ENCODE results near the gene TACR1. TPM values are rescaled to one million over a fixed set of nuclear protein-coding genes. Genes with fewer than 3 reads are reported as not detected.

Gene TACR1
- total RNA-seq, 1 experiment from 2014 or later, result not detected

- no peak overlapping the region for H3K4me3 ChIP-seq (ENCODE audit: low read length)
- ATAC-seq, result no peak
- no peaks in the 10 kb centered on the region for H3K9me3 ChIP-seq (ENCODE audit: low read length)
- H3K27ac ChIP-seq (ENCODE audit: low read length), result no peak overlapping the region
- H3F3A ChIP-seq (ENCODE audit: low read length, unreplicated experiment), result no peaks in the 10 kb centered on the region
- DNase-seq, result no peak
- ChIA-PET POLR2A (ENCODE audit: unreplicated experiment) (no interaction called here), CTCF (no interaction called here)
- no peak overlapping the region for H2AFZ ChIP-seq (ENCODE audit: low read length)
- H3K4me2 ChIP-seq (ENCODE audit: low read length), result no peak overlapping the region
- no peak overlapping the region for H3K9ac ChIP-seq (ENCODE audit: low read length)
- H4K20me1 ChIP-seq (ENCODE audit: low read length), result no peaks in the 10 kb centered on the region
- H3K27me3 ChIP-seq (ENCODE audit: low read length), result no peaks in the 10 kb centered on the region
- H3K36me3 ChIP-seq (ENCODE audit: low read depth, low read length), result no peaks in the 10 kb centered on the region
- H3K9me2 ChIP-seq (replicated peaks; ENCODE audit: low read length), result no peaks in the 10 kb centered on the region
- H3K79me2 ChIP-seq (ENCODE audit: low read length), result no peaks in the 10 kb centered on the region
- peaks cover 21% of the 10 kb centered on the region for H3K4me1 ChIP-seq (ENCODE audit: insufficient read depth, low read length)
- intact Hi-C loops (cut with micrococcal nuclease), result no loop called here
- no TSS peak for BruUV-seq (replicated peaks)
- TF ChIP-seq CTCF (conservative IDR thresholded peaks at IDR 0.05; ENCODE audit: low read depth, low read length) (no peak), EZH2phosphoT487 (IDR thresholded peaks at IDR 0.05; ENCODE audit: borderline replicate concordance, low read length) (no peak), EZH2 (IDR thresholded peaks at IDR 0.05; ENCODE audit: low read length, unreplicated experiment) (no peak)
Observed at GRCh38 chr2:75045526-75046050, 153.7 kb downstream of the TACR1 start.

GRCh38 chr2:75044291-75044690 lies 155.0 kb downstream of the TACR1 start:
- no peak for TF ChIP-seq EZH2 (IDR thresholded peaks at IDR 0.05; ENCODE audit: low read length, unreplicated experiment)
- no peak for TF ChIP-seq CTCF (conservative IDR thresholded peaks at IDR 0.05; ENCODE audit: low read depth, low read length)
- TF ChIP-seq EZH2phosphoT487 (IDR thresholded peaks at IDR 0.05; ENCODE audit: borderline replicate concordance, low read length), result no peak
- Histone ChIP-seq H3K4me3 (ENCODE audit: low read length) (no peak overlapping the region), H3F3A (ENCODE audit: low read length, unreplicated experiment) (no peaks in the 10 kb centered on the region), H2AFZ (ENCODE audit: low read length) (no peak overlapping the region), H3K9me2 (replicated peaks; ENCODE audit: low read length) (no peaks in the 10 kb centered on the region), H3K9me3 (ENCODE audit: low read length) (no peaks in the 10 kb centered on the region), H3K4me1 (ENCODE audit: insufficient read depth, low read length) (peaks cover 21% of the 10 kb centered on the region), H3K9ac (ENCODE audit: low read length) (no peak overlapping the region), H3K4me2 (ENCODE audit: low read length) (no peak overlapping the region), H4K20me1 (ENCODE audit: low read length) (no peaks in the 10 kb centered on the region), H3K27me3 (ENCODE audit: low read length) (no peaks in the 10 kb centered on the region), H3K27ac (ENCODE audit: low read length) (no peak overlapping the region), H3K36me3 (ENCODE audit: low read depth, low read length) (no peaks in the 10 kb centered on the region), H3K79me2 (ENCODE audit: low read length) (no peaks in the 10 kb centered on the region)
- POLR2A ChIA-PET (ENCODE audit: unreplicated experiment), result no interaction called here
- DNase-seq, result no peak
- BruUV-seq (replicated peaks), result no TSS peak
- ATAC-seq, result no peak
- CTCF ChIA-PET, result no interaction called here
- intact Hi-C loops (cut with micrococcal nuclease), result no loop called here

- H3K9me3 ChIP-seq (ENCODE audit: low read length), result no peaks in the 10 kb centered on the region
- H3K36me3 ChIP-seq (ENCODE audit: low read depth, low read length), result no peaks in the 10 kb centered on the region
- no peaks in the 10 kb centered on the region for H3F3A ChIP-seq (ENCODE audit: low read length, unreplicated experiment)
- TF ChIP-seq EZH2phosphoT487 (IDR thresholded peaks at IDR 0.05; ENCODE audit: borderline replicate concordance, low read length) (no peak), EZH2 (IDR thresholded peaks at IDR 0.05; ENCODE audit: low read length, unreplicated experiment) (no peak), CTCF (conservative IDR thresholded peaks at IDR 0.05; ENCODE audit: low read depth, low read length) (no peak)
- POLR2A ChIA-PET (ENCODE audit: unreplicated experiment), result no interaction called here
- DNase-seq (no peak), ATAC-seq (no peak)
- no peak overlapping the region for H3K4me2 ChIP-seq (ENCODE audit: low read length)
- H3K9ac ChIP-seq (ENCODE audit: low read length), result no peak overlapping the region
- H3K27me3 ChIP-seq (ENCODE audit: low read length), result no peaks in the 10 kb centered on the region
- H3K9me2 ChIP-seq (replicated peaks; ENCODE audit: low read length), result no peaks in the 10 kb centered on the region
- no peaks in the 10 kb centered on the region for H4K20me1 ChIP-seq (ENCODE audit: low read length)
- H3K4me3 ChIP-seq (ENCODE audit: low read length), result no peak overlapping the region
- no peak overlapping the region for H3K27ac ChIP-seq (ENCODE audit: low read length)
- H3K4me1 ChIP-seq (ENCODE audit: insufficient read depth, low read length), result peaks cover 15% of the 10 kb centered on the region
- intact Hi-C loops (cut with micrococcal nuclease), result no loop called here
- BruUV-seq (replicated peaks), result no TSS peak
- no peaks in the 10 kb centered on the region for H3K79me2 ChIP-seq (ENCODE audit: low read length)
- H2AFZ ChIP-seq (ENCODE audit: low read length), result no peak overlapping the region
- CTCF ChIA-PET, result no interaction called here
Observed at GRCh38 chr2:75042823-75043222, 156.5 kb downstream of the TACR1 start.
